ENCODE results near the gene HVCN1.

HVCN1 gene

DNA sequence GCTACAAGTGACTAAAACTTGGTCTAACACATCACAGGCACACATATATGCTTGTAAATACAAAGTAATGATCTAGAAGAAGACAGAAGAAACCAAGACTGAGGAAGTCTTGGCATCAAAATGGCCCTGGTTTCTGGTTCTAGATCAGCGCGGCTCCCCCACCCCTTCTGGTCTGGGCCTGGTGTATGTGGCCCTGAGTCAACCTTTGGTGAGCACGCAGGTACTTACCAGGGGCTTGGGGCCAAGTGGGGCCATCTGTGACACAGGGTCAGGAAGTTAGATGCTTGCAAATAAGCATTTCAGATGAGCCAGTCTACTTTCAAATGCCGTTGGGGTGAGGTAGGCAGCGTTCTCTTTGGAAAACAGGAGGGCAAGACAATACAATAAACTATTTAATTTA, 13.2 kb upstream of the HVCN1 start (continued):
- TF ChIP-seq, protein P1, sequence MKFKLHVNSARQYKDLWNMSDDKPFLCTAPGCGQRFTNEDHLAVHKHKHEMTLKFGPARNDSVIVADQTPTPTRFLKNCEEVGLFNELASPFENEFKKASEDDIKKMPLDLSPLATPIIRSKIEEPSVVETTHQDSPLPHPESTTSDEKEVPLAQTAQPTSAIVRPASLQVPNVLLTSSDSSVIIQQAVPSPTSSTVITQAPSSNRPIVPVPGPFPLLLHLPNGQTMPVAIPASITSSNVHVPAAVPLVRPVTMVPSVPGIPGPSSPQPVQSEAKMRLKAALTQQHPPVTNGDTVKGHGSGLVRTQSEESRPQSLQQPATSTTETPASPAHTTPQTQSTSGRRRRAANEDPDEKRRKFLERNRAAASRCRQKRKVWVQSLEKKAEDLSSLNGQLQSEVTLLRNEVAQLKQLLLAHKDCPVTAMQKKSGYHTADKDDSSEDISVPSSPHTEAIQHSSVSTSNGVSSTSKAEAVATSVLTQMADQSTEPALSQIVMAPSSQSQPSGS (tag by site-specific recombination; IDR thresholded peaks at IDR 0.05; ENCODE audit: low read depth) = no peak
- TF ChIP-seq ZBTB20 (tag by site-specific recombination; IDR thresholded peaks at IDR 0.05) (no peak), KLF10 (tag by site-specific recombination; IDR thresholded peaks at IDR 0.05) (no peak), ZNF658 (tag by site-specific recombination; IDR thresholded peaks at IDR 0.05) (no peak), ZNF558 (tag by site-specific recombination; IDR thresholded peaks at IDR 0.05) (no peak), RBAK (tag by site-specific recombination; IDR thresholded peaks at IDR 0.05) (no peak)

GRCh38 chr12:110699591-110700445, 10.9 kb upstream of the HVCN1 start:
- Histone ChIP-seq H3K9me3 (ENCODE audit: control insufficient read depth, insufficient read depth, low read depth, low read length) (no peaks in the 10 kb centered on the region), H3K4me1 (ENCODE audit: control insufficient read depth, insufficient read depth, low read length) (no peaks in the 10 kb centered on the region), H3K27ac (ENCODE audit: extremely low read depth, low read depth, low read length) (no peak overlapping the region), H3K36me3 (ENCODE audit: control insufficient read depth in 2 of 2, insufficient read depth in 1 of 2, low read length in 2 of 2) (no peaks in the 10 kb centered on the region), H3K4me3 (ENCODE audit: low read depth, low read length) (no peak overlapping the region)
- no peak for TF ChIP-seq YY1 (tag by site-specific recombination; IDR thresholded peaks at IDR 0.05)
- TF ChIP-seq, protein P2, sequence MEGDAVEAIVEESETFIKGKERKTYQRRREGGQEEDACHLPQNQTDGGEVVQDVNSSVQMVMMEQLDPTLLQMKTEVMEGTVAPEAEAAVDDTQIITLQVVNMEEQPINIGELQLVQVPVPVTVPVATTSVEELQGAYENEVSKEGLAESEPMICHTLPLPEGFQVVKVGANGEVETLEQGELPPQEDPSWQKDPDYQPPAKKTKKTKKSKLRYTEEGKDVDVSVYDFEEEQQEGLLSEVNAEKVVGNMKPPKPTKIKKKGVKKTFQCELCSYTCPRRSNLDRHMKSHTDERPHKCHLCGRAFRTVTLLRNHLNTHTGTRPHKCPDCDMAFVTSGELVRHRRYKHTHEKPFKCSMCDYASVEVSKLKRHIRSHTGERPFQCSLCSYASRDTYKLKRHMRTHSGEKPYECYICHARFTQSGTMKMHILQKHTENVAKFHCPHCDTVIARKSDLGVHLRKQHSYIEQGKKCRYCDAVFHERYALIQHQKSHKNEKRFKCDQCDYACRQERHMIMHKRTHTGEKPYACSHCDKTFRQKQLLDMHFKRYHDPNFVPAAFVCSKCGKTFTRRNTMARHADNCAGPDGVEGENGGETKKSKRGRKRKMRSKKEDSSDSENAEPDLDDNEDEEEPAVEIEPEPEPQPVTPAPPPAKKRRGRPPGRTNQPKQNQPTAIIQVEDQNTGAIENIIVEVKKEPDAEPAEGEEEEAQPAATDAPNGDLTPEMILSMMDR (tag by site-specific recombination; IDR thresholded peaks at IDR 0.05) = peak; percentile 79
- ChIA-PET CTCF (interaction anchor here (0.6 kb wide), 2 partner anchors 213 to 300 kb away, joined by 4 read pairs; no protein-coding TSS in a partner anchor), POLR2A (no interaction called here)

DNA sequence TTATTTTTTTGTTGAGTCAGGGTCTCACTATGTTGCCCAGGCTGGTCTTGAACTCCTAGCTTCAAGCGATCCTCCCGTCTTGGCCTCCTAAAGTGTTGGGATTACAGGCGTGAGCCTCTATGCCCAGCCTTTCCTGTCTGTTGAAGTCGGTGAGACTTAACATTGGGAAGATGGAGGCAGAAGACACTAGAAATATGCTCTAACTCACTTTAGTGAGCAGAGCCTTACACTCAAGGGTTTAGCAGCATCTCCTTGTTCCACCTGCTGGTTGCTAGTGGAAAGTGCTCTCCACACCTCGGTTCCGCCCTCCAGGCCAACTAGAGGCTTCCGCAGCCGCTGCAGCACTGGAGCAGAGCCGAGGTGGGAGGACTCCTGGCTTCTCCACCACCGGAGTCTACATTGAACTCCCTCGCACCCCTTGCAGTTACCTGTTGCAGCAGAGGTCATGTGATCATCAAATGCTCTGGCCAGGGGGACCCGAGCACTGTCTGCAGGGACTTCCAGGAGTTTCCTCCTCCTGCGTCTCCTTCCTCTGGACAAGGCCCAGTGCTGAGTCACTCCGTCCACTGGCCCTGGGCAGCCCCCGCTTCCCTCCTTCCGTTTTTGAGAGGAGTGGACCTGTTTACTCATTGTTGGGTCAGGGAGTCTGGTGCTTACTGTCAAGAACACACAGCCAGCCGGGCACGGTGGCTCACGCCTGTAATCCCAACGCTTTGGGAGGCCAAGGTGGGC, 9.4 kb upstream of the HVCN1 start:
- no peaks in the 10 kb centered on the region for H3K4me1 ChIP-seq (ENCODE audit: control insufficient read depth, insufficient read depth, low read length)
- CTCF ChIA-PET = interaction anchor here (0.6 to 1.3 kb wide), 4 partner anchors 10 to 22 kb away, joined by 3 read pairs; no protein-coding TSS in a partner anchor
- H3K27ac ChIP-seq (ENCODE audit: extremely low read depth, low read depth, low read length) = no peak overlapping the region
- no peaks in the 10 kb centered on the region for H3K36me3 ChIP-seq (ENCODE audit: control insufficient read depth in 2 of 2, insufficient read depth in 1 of 2, low read length in 2 of 2)
- POLR2A ChIA-PET = no interaction called here
- no peak overlapping the region for H3K4me3 ChIP-seq (ENCODE audit: low read depth, low read length)
- TF ChIP-seq ZSCAN16 (tag by site-specific recombination; IDR thresholded peaks at IDR 0.05) (peak; percentile 97), ZNF398 (tag by site-specific recombination; IDR thresholded peaks at IDR 0.05) (no peak), ZNF776 (tag by site-specific recombination; IDR thresholded peaks at IDR 0.05; ENCODE audit: borderline replicate concordance) (no peak), SCRT1 (tag by site-specific recombination; IDR thresholded peaks at IDR 0.05; ENCODE audit: borderline replicate concordance) (0 out of 2 replicates have a peak, but pooled peaks have one; percentile 17), ZNF501 (tag by site-specific recombination; IDR thresholded peaks at IDR 0.05) (no peak), ZNF121 (tag by site-specific recombination; IDR thresholded peaks at IDR 0.05) (peak; percentile 87), ZNF654 (tag by site-specific recombination; IDR thresholded peaks at IDR 0.05; ENCODE audit: low read depth) (peak; percentile 49), SCRT2 (tag by site-specific recombination; IDR thresholded peaks at IDR 0.05) (peak; percentile 85)
- TF ChIP-seq, protein P2 (tag by site-specific recombination; IDR thresholded peaks at IDR 0.05) = peak; percentile 77
- no peaks in the 10 kb centered on the region for H3K9me3 ChIP-seq (ENCODE audit: control insufficient read depth, insufficient read depth, low read depth, low read length)
